T-helper 1 cell (primary cell): ENCODE measurements around the gene SLC8A3.
A peak's percentile ranks its signal among the peaks of the same experiment; 100 is the strongest.

Experiments
- DNase-seq, 5 donors: peaks; one replicate each; pipeline ENCODE4 v3.0.0-alpha.2; 2012 to 2020

Gene SLC8A3

GRCh38 chr14:70020352-70021170, 168.2 kb downstream of the SLC8A3 start:
- DNase-seq = no peak

GRCh38 chr14:70019695-70020094, 169.1 kb downstream of the SLC8A3 start:
- DNase-seq = no peak

GRCh38 chr14:70018713-70019211, 170.0 kb downstream of the SLC8A3 start:
- DNase-seq = peak in 1 of 5 donors; percentile 30

GRCh38 chr14:70018230-70018629, 170.5 kb downstream of the SLC8A3 start:
- DNase-seq = no peak

- no peak for DNase-seq
Observed at GRCh38 chr14:70014406-70015095, 174.2 kb downstream of the SLC8A3 start.

GRCh38 chr14:70013271-70013873, 175.4 kb downstream of the SLC8A3 start:
- peak in 2 of 5 donors; percentile 2 to 19 for DNase-seq

- no peak for DNase-seq
Observed at GRCh38 chr14:70011708-70012107, 177.0 kb downstream of the SLC8A3 start.

GRCh38 chr14:70011098-70011497, 177.7 kb downstream of the SLC8A3 start:
- no peak for DNase-seq

GRCh38 chr14:70009961-70010360, 178.8 kb downstream of the SLC8A3 start:
- no peak for DNase-seq

- DNase-seq = no peak
Observed at GRCh38 chr14:70008284-70009262, 180.2 kb downstream of the SLC8A3 start.

- no peak for DNase-seq
Observed at GRCh38 chr14:70006699-70007098, 182.1 kb downstream of the SLC8A3 start.

GRCh38 chr14:70005281-70005805, 183.4 kb downstream of the SLC8A3 start:
- DNase-seq = no peak

- no peak for DNase-seq
Observed at GRCh38 chr14:70004791-70005190, 184.0 kb downstream of the SLC8A3 start.

- no peak for DNase-seq
Observed at GRCh38 chr14:70002589-70003346, 186.0 kb downstream of the SLC8A3 start.

- no peak for DNase-seq
Observed at GRCh38 chr14:70000601-70001000, 188.2 kb downstream of the SLC8A3 start.

GRCh38 chr14:69999261-69999674, 189.5 kb downstream of the SLC8A3 start:
- DNase-seq = no peak

GRCh38 chr14:69997849-69998248, 190.9 kb downstream of the SLC8A3 start:
- DNase-seq = no peak

GRCh38 chr14:69996216-69996615, 192.5 kb downstream of the SLC8A3 start:
- DNase-seq = no peak
